ENCODE data around the gene CPA1.

The CPA1 gene

GRCh38 chr7:130394421-130395195 lies 14.3 kb downstream of the CPA1 start:
- DNase-seq (ENCODE audit: low read depth in 2 of 2): no peak

DNA sequence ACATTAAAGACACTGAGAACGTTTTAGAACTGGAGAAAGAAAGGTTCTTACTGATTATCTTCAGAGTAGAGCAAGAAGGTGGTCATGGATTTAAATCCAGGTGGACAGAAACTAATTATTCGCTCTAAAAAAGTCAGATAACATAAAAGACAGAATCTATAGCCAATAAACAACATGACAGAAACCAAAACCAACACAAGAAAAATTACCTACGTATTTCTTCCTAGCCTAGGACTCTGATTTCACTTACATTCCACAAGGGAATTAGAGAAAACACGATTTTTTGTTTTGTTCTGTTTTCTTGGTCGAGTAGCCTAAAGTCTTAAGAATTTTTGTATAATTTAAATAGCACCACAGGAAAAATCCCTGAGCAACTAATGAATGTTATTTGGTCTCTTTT lies 15.1 kb downstream of the CPA1 start:
- no peak for DNase-seq (ENCODE audit: low read depth in 2 of 2)

- DNase-seq (ENCODE audit: low read depth in 2 of 2): no peak
Observed at GRCh38 chr7:130396109-130396508, 15.8 kb downstream of the CPA1 start.

DNA sequence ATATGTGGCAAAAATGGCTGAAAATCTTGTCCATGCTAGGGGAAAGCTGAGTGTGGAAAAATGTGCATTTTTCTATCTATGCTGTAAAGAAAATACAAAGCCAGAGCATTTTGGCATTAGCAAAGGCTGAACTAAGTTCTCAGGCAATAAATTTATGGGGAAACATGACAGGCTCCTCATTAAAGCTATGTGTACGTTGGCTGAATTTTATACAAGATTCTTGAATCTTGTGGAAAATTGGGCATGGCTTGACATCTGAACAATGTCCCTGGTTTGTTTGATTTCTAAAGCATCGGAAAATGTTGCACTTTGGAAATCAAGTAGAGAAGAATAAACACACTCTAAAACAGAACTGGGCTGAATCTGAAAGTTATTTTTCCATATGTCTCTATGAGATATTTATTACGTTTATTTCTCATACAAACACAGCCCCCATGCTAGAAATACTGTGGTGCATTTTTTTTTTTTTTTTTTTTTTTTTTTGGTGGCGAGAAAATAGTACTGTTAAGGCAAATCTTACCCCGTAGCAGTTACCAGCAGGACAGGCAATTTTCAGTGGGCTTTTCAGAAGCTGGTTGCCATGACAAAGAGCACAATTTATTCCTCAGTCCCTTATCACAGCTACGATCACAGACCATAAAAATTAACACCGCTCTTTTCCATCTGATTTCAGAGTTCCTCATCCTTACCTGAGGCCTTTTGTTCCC lies 16.9 kb downstream of the CPA1 start:
- DNase-seq (ENCODE audit: low read depth in 2 of 2): no peak

- no peak for DNase-seq (ENCODE audit: low read depth in 2 of 2)
Observed at GRCh38 chr7:130397758-130398073, 17.4 kb downstream of the CPA1 start.

GRCh38 chr7:130398526-130399090 lies 18.3 kb downstream of the CPA1 start:
- no peak for DNase-seq (ENCODE audit: low read depth in 2 of 2)

- no peak for DNase-seq (ENCODE audit: low read depth in 2 of 2)
Observed at GRCh38 chr7:130400120-130400572, 19.9 kb downstream of the CPA1 start.

DNA sequence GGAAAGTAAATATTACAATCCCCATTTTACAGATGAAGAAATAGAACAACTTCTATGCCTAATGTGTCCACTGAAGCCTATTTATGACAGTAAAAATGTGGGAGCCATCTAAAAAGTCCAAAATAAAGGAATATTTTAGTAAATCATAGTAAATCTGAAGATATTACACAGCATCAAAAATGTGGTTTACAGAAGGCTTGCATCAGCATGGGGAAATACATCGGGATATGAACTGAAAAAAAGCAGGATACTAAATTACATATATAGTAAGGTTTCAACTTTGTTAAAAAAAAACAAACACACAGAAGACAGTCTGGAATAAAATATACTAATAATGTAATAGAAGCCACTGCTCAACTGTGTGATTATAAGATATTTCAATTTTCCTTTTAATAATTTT lies 20.8 kb downstream of the CPA1 start:
- DNase-seq (ENCODE audit: low read depth in 2 of 2): no peak

DNA sequence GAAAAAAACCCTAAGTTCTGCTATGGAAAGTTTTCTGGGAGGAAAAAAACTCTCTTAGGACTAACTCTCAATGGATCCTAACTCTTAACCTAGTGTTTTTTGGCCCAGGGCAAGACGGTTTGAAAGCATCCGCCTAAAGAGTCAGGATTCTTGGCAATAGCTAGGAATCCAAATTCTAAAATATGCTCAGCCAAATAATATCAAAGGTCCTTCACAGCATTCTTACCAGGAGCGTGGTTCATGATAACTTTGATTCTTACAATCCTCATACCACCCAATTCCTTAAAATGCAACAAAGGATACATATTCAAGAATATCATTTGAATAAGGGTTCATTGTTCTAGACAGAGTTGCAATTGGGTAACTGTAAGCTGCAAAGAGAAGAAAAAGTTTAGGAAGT lies 21.3 kb downstream of the CPA1 start:
- no peak for DNase-seq (ENCODE audit: low read depth in 2 of 2)

DNA sequence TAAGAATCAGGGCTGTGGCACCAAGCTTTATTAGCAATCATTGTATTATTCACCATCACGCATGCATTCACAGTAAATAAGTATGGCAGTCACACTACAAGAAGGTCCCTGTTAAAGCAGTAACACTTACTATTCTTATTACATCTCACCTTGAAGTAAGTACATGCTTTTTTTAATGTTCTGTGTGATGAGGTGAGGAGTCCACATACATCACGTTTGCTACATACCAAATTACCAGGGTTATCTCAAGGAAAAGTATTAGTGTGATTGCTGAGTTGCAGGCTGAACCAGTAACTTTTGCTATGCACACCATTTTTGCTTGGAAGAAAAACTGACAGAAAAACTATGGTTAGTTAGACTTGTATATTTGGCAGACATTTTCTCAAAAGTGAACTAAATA lies 24.7 kb downstream of the CPA1 start:
- no peak for DNase-seq (ENCODE audit: low read depth in 2 of 2)

DNA sequence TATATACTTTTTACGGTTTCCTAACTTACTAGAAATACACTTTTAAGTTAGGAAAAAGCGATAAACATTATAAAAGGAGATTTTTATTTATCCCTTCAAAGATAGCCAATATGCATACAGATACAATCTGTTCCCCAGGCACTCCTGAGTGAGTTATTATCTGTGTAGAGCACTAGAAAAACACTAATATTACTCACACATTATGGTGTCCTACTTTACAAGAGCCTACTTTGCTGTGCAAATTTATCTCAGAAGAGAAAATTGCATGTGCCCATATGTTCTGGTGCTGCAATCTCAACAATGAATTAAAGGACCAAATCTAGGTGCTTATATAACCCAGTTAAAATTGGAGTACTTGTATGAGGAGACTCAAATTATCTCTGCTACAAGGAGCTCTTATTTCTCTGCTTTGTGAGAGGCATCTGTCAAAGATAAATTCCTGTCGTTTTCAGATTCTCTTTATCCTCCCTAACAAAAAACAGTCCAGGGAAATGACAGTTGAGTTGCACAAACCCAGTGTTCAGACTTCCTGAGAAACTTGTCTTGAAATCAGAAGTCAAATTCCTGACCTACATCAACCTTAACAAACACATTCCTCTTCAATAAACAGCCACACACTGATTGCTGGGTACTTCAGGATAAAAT lies 28.9 kb downstream of the CPA1 start:
- DNase-seq (ENCODE audit: low read depth in 2 of 2): no peak

DNA sequence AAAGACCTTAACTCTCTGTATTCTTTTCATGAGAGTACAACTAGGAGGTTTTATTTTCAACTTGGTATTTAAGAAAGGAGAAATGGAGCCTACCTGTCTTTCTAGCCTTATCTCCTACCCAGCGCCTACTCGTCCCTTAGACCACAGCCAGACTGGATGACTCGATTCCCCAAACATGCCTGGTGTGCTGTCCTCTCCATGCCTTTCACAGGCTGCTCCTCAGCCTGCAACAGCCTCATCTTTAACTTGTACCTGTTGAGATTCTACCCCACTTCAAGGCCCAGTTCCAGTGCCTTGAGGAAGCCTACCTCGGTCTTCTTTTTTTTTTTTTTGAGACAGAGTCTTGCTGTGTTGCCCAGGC lies 29.4 kb downstream of the CPA1 start:
- no peak for DNase-seq (ENCODE audit: low read depth in 2 of 2)

GRCh38 chr7:130410868-130411541 lies 30.7 kb downstream of the CPA1 start:
- DNase-seq (ENCODE audit: low read depth in 2 of 2): no peak

GRCh38 chr7:130413201-130413600 lies 32.9 kb downstream of the CPA1 start:
- no peak for DNase-seq (ENCODE audit: low read depth in 2 of 2)

DNA sequence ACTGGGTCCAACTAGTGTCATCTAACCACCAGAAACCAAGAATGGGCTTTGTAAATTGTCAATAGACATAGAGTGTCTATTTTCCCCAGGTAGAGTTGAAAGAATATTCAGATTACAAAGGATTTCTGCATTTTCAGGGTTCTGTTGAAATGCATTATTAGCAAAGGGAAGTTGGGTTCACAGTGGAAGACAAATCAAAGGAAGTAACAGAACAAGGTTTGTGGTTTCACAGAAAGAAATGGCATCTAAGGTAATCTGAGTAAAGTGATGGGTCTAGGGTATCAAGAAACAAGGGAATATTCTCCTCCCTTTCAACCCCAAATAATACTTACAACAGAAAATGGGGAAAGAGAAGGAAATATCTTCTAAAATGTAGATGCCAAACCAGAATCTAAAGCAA lies 34.7 kb downstream of the CPA1 start:
- no peak for DNase-seq (ENCODE audit: low read depth in 2 of 2)

GRCh38 chr7:130417213-130417612 lies 36.9 kb downstream of the CPA1 start:
- no peak for DNase-seq (ENCODE audit: low read depth in 2 of 2)

- no peak for DNase-seq (ENCODE audit: low read depth in 2 of 2)
Observed at GRCh38 chr7:130418306-130418705, 38.0 kb downstream of the CPA1 start.

GRCh38 chr7:130419658-130420057 lies 39.4 kb downstream of the CPA1 start:
- no peak for DNase-seq (ENCODE audit: low read depth in 2 of 2)

GRCh38 chr7:130420943-130421578 lies 40.8 kb downstream of the CPA1 start:
- DNase-seq (ENCODE audit: low read depth in 2 of 2): no peak

GRCh38 chr7:130421684-130422083 lies 41.4 kb downstream of the CPA1 start:
- DNase-seq (ENCODE audit: low read depth in 2 of 2): no peak

DNA sequence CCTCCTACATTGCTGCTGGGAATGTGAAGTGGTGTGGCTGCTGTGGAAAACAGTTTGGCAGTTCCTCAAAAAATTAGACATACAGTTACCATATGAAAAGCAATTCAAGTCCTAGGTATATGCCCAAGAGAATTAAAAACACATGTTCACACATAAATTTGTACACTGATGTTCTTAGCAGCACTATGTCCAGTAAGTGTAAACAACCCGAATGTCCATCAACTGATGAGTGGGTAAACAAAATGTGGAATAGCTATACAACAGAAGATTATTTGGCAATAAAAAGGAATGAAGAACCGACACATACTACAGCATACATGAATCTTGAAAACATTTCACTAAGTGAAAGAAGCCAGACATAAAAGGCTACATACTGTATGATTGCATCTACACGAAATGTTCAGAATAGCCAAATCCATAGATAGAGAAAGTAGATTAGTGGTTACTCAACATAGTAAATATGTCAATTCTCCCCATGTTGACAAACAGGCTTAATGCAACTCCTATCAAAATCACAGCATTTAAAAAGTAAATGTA lies 43.3 kb downstream of the CPA1 start:
- DNase-seq (ENCODE audit: low read depth in 2 of 2): no peak
